Neural cell (in vitro differentiated cells): ENCODE measurements around the gene HPCA. TPM values are rescaled to one million over a fixed set of nuclear protein-coding genes. Genes with fewer than 3 reads are reported as not detected.

ENCODE experiments used
- H2AFZ ChIP-seq: fragments of 200-600, 300-800 bp; sonication (generic), shearing (Covaris generic); 2 replicates; pipeline ENCODE4 v1.6.0; 2014; ENCODE audit warnings: low read depth, mild to moderate bottlenecking, antibody characterized with exemption, low read length, moderate library complexity
- H3F3A ChIP-seq: fragments of 200-600 bp; shearing (Covaris generic); 2 replicates; pipeline ENCODE4 v1.6.1; 2016; ENCODE audit warnings: mild to moderate bottlenecking, moderate library complexity, mixed read lengths, antibody characterized with exemption, low read length; ENCODE audit not compliant: insufficient read depth, poor library complexity, severe bottlenecking
- H3K27ac ChIP-seq: fragments of 200-600, 300-800 bp; sonication (generic), shearing (Covaris generic); 2 replicates; pipeline ENCODE4 v1.5.1; 2014; ENCODE audit warnings: mild to moderate bottlenecking, low read length, moderate library complexity
- H3K27me3 ChIP-seq: fragments of 300-800, 200-600 bp; sonication (generic), shearing (Covaris generic); 2 replicates; pipeline ENCODE4 v1.6.0; 2014; ENCODE audit warnings: mild to moderate bottlenecking, low read depth, low read length, moderate library complexity; ENCODE audit not compliant: insufficient read depth
- H3K36me3 ChIP-seq: fragments of 300-800, 200-600 bp; sonication (generic), shearing (Covaris generic); 2 replicates; pipeline ENCODE4 v1.5.1; 2014; ENCODE audit warnings: mild to moderate bottlenecking, antibody characterized with exemption, low read length, moderate library complexity; ENCODE audit not compliant: insufficient read depth
- H3K4me2 ChIP-seq: fragments of 300-800, 200-600 bp; sonication (generic), shearing (Covaris generic); 2 replicates; pipeline ENCODE4 v1.6.0; 2014; ENCODE audit warnings: mild to moderate bottlenecking, low read length
- H3K4me3 ChIP-seq: fragments of 300-800, 200-600 bp; sonication (generic), shearing (Covaris generic); 2 replicates; pipeline ENCODE4 v1.5.1; 2014; ENCODE audit warnings: mild to moderate bottlenecking, low read length, moderate library complexity
- H3K79me2 ChIP-seq: fragments of 200-600 bp; shearing (Covaris generic); replicated peaks from 2 replicates; pipeline ENCODE4 v1.6.0; 2014; ENCODE audit warnings: mild to moderate bottlenecking, low read length, moderate library complexity; ENCODE audit not compliant: insufficient read depth
- H3K9ac ChIP-seq: fragments of 300-800, 200-600 bp; sonication (generic), shearing (Covaris generic); 2 replicates; pipeline ENCODE4 v1.6.1; 2016; ENCODE audit warnings: mild to moderate bottlenecking, low read length, mixed read lengths
- H3K9me2 ChIP-seq: fragments of 200-600 bp; shearing (Covaris generic); 2 replicates; pipeline ENCODE4 v1.6.1; 2016; ENCODE audit warnings: mild to moderate bottlenecking, low read length, mixed read lengths; ENCODE audit not compliant: insufficient read depth
- H3K9me3 ChIP-seq: fragments of 200-600, 300-800 bp; sonication (generic), shearing (Covaris generic); 2 replicates; pipeline ENCODE4 v1.6.1; 2016; ENCODE audit warnings: mild to moderate bottlenecking, mixed run types, low read length, moderate library complexity, mixed read lengths
- H4K20me1 ChIP-seq: fragments of 200-600 bp; shearing (Covaris generic); 2 replicates; pipeline ENCODE4 v1.6.1; 2016; ENCODE audit warnings: mild to moderate bottlenecking, mixed run types; ENCODE audit not compliant: insufficient read depth
- CTCF ChIP-seq: fragments of 450-650 bp; IDR thresholded peaks from 2 replicates; pipeline ENCODE4 v1.5.1; 2014; ENCODE audit warnings: antibody characterized with exemption, mild to moderate bottlenecking, moderate library complexity; ENCODE audit not compliant: poor library complexity, severe bottlenecking
- EP300 ChIP-seq: fragments of 450-650 bp; conservative IDR thresholded peaks from 2 replicates; pipeline ENCODE4 v1.6.1; 2014; ENCODE audit warnings: antibody characterized with exemption, mild to moderate bottlenecking, moderate library complexity; ENCODE audit not compliant: poor library complexity, severe bottlenecking
- EZH2 ChIP-seq: fragments of 200-600, 300-800 bp; shearing (Covaris generic), sonication (generic); IDR thresholded peaks from 2 replicates; pipeline ENCODE4 v1.6.1; 2014; ENCODE audit warnings: antibody characterized with exemption, low read length, borderline replicate concordance, mild to moderate bottlenecking; ENCODE audit not compliant: insufficient read depth, poor library complexity, severe bottlenecking
- MXI1 ChIP-seq: fragments of 450-650 bp; conservative IDR thresholded peaks from 2 replicates; pipeline ENCODE4 v1.6.1; 2014; ENCODE audit warnings: antibody characterized with exemption, mild to moderate bottlenecking; ENCODE audit not compliant: poor library complexity, severe bottlenecking
- POLR2AphosphoS5 ChIP-seq: IDR thresholded peaks from 2 replicates; pipeline ENCODE4 v1.6.1; 2012
- RAD21 ChIP-seq: fragments of 450-650 bp; conservative IDR thresholded peaks from 2 replicates; pipeline ENCODE4 v1.6.1; 2014; ENCODE audit warnings: antibody characterized with exemption, mild to moderate bottlenecking, moderate library complexity
- REST ChIP-seq: IDR thresholded peaks from 2 replicates; pipeline ENCODE4 v1.6.1; 2012; ENCODE audit warnings: borderline replicate concordance
- SMC3 ChIP-seq: fragments of 450-650 bp; conservative IDR thresholded peaks from 2 replicates; pipeline ENCODE4 v1.6.1; 2014; ENCODE audit warnings: antibody characterized with exemption, mild to moderate bottlenecking, moderate library complexity; ENCODE audit not compliant: poor library complexity
- TAF1 ChIP-seq: IDR thresholded peaks from 2 replicates; pipeline ENCODE4 v1.6.1; 2012; ENCODE audit warnings: low read depth
- polyA plus RNA-seq: library from polyadenylated mRNA; depleted of rRNA; stranded (reverse); fragments of >200 nt; gene quantifications from 2 replicates; pipeline ENCODE4 v1.2.3, GENCODE V29; 2014

Gene HPCA
- polyA plus RNA-seq, 1 donor from 2014 or later = 1.9 TPM

- H3K27me3 ChIP-seq = peaks cover 22% of the 10 kb centered on the region
These were observed 42.0 kb downstream of the HPCA start for GRCh38 chr1:32928285-32928684.

GRCh38 chr1:32928715-32929114, 42.4 kb downstream of the HPCA start:
- H3K27ac ChIP-seq = no peak overlapping the region
- H3K9me2 ChIP-seq = no peaks in the 10 kb centered on the region
- no peaks in the 10 kb centered on the region for H3K36me3 ChIP-seq
- H4K20me1 ChIP-seq = no peaks in the 10 kb centered on the region
- no peak overlapping the region for H2AFZ ChIP-seq
- no peaks in the 10 kb centered on the region for H3K79me2 ChIP-seq
- no peaks in the 10 kb centered on the region for H3K9me3 ChIP-seq
- H3F3A ChIP-seq = no peaks in the 10 kb centered on the region
- H3K9ac ChIP-seq = no peak overlapping the region
- no peak overlapping the region for H3K4me3 ChIP-seq
- H3K27me3 ChIP-seq = peaks cover 22% of the 10 kb centered on the region
- H3K4me2 ChIP-seq = no peak overlapping the region
- no peak for TF ChIP-seq TAF1
- no peak for TF ChIP-seq MXI1
- TF ChIP-seq CTCF = no peak
- TF ChIP-seq POLR2AphosphoS5 = no peak
- no peak for TF ChIP-seq EZH2
- TF ChIP-seq RAD21 = no peak
- no peak for TF ChIP-seq REST

More at GRCh38 chr1:32928285-32928684, 42.0 kb downstream of the HPCA start:
- Histone ChIP-seq H3F3A (no peaks in the 10 kb centered on the region), H3K9me3 (no peaks in the 10 kb centered on the region), H3K79me2 (no peaks in the 10 kb centered on the region), H3K9ac (no peak overlapping the region), H3K36me3 (no peaks in the 10 kb centered on the region), H2AFZ (no peak overlapping the region), H3K4me2 (no peak overlapping the region), H4K20me1 (no peaks in the 10 kb centered on the region), H3K27ac (no peak overlapping the region), H3K4me3 (no peak overlapping the region), H3K9me2 (no peaks in the 10 kb centered on the region)
- TF ChIP-seq REST = no peak
- no peak for TF ChIP-seq SMC3
- no peak for TF ChIP-seq EP300
- TF ChIP-seq CTCF = no peak
- no peak for TF ChIP-seq TAF1
- TF ChIP-seq EZH2 = no peak
- TF ChIP-seq POLR2AphosphoS5 = no peak
- TF ChIP-seq MXI1 = no peak
- TF ChIP-seq RAD21 = no peak
